Activated CD8-positive, alpha-beta memory T cell treated with anti-CD3 and anti-CD28 coated beads for 24 hours (primary cell): ENCODE measurements around the gene MED8.
A peak's percentile ranks its signal among the peaks of the same experiment; 100 is the strongest.

Experiments
- DNase-seq: peaks from one replicate; pipeline ENCODE4 v3.0.0-alpha.2; 2020

Gene MED8

GRCh38 chr1:43389326-43390313 is at the start of gene MED8, which contains the start of gene SZT2:
MED8 (minus strand) TSS chr1:43389800; CDS start chr1:43389764, 36 bp downstream.
SZT2 (plus strand) TSS chr1:43389899; CDS start chr1:43389969, 70 bp downstream.
- DNase-seq = peak; percentile 97

- DNase-seq = no peak
These were observed 49.5 kb upstream of the MED8 start for GRCh38 chr1:43438953-43439581.

DNA sequence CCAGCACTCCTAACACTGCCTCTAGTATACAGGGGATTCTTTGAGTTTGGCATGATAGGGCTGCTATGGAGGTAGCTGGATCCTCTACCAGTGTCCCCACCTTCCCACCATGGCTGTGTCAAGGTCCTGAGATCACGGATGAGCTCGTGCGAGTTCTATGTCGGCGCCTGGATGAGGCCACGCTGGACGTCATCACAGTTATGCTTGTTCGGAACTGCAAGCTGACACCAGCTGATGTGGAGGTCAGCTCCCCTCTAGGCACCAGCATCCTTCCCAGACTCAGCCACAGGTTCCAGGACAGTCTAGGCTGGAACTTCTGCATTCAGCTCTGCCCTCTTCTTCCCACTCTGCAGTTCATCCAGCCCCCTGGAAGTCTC is 49.0 kb upstream of the MED8 start:
- no peak for DNase-seq

DNA sequence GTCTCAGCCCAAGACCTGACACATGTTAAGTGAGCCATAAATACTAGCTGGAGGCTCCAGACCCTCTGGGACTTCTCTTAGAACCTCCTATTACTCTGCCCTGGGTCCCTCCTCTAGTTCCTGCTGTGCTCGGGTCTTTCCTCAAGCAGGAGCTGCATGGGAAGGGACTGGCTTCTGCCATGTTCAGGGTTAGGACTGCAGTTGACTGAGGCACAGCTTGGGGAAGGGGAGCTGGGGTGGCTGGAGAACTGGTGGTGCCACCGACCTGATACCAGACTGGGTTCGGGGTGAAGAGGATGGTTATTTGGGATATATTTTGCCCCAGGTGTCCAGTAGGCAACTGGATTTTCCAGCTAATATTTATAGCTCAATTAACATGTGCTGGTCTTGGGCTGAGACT is 48.4 kb upstream of the MED8 start:
- no peak for DNase-seq

DNA sequence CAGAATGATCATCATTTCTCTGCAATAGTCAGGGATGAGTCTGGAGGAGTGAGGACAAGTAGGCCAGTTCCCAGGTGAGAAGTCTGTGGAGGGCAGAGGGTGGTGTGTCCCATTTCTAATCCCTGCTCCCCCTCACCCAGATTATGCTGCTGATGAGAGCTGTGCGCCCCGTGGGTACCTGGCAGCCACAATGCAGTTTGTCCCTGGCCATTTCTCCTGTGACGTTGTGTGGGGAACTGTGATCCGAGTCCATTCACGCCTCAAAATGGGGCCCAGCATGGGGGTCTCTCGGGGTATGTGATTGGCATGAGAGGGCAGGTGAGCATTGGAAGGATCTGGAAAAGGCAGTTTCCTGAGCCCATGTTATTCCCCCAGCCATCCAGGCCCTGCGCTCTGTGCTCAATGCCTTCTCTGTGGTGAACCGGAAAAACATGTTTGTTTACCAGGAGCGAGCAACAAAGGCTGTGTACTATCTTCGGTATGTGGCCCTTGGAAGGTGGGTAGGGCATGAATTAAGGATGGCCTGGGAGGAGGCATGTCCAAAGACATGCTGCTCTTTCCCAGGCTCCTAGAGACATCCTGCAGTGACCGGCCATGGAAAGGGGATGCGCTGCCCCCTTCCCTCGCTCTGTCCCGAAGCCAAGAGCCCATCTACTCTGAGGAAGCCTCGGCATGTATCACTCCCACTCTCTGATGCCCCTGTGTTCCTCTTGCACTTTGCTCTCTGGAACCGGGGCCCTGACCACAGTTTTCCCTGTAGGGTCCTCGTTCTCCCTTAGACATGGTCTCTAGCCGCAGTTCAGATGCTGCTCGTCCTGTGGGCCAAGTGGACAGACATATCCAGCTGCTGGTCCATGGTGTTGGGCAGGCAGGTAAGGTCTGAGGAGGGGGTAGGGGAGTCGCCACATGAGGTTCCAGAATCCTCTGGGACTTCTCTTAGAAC is 47.7 kb upstream of the MED8 start:
- no peak for DNase-seq

- no peak for DNase-seq
These were observed 46.8 kb upstream of the MED8 start for GRCh38 chr1:43436371-43436770.

DNA sequence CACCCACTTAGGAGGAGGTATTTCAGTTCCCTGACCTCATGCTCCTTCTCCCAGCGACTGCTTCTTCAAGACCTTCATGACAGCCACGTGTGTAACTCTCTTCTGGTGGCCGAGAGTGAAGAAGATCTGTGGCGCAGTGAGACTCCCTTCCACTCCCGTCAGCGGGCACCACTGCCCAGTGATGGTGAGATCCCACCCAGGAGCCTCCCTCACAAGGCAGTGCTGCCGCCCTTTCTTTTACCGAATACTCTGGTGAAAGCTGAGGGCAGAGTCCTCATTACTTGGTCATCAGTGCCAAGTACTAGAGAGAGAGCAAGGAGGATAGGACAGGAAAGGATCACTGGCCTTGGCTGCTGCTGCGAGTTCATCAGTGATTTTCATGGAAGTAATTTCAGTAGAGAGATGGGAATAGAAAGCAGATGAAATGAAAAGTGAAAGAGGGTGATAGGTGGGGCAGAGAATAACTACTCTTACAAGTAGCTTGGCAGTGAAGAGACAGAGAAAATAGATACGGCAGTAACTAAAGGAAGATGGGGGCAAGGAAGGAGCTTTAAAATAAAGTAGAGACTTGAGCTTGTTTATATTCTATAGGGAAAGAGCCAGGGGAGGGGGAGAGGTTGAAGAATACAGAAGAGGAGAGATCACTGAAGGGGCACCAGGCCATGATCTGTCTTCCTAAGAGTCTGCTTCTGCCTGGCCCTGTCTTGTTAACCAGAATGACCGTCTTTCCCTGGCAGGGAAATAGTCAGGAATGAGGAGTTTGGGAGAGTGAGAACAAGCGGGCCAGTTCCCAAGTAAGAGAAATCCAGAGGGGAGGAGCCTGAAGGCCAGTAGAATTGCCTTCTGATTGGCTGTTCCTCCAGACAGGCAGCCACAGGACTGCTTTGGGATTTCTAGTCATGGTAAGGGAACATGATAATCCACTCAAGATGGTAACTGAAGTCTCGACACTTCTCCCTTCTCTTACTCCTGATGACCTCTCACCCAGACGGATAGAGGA is 45.8 kb upstream of the MED8 start:
- DNase-seq = no peak

- DNase-seq = no peak
These were observed 44.7 kb upstream of the MED8 start for GRCh38 chr1:43434256-43434655.

DNA sequence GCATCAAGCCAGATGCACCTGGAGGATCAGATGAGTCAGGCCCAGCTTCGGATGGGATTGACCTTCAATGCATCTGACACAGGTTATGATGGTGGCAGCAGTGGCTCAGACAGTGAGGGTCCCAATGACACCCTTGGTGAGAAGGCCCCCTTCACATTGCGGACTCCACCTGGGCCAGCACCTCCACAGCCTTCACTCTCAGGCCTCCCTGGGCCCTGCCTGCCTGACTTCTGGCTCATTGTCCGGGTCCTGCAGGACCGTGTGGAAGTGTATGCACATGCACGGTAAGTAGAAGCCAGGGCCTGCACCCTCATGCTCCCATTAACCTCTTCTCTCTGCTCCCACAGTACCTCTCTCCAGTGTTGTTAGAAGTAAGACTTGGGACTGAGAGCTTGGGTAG is 43.3 kb upstream of the MED8 start:
- no peak for DNase-seq

- DNase-seq = no peak
These were observed 42.7 kb upstream of the MED8 start for GRCh38 chr1:43432171-43432860.

GRCh38 chr1:43431676-43432075 is 42.1 kb upstream of the MED8 start:
- DNase-seq = no peak

DNA sequence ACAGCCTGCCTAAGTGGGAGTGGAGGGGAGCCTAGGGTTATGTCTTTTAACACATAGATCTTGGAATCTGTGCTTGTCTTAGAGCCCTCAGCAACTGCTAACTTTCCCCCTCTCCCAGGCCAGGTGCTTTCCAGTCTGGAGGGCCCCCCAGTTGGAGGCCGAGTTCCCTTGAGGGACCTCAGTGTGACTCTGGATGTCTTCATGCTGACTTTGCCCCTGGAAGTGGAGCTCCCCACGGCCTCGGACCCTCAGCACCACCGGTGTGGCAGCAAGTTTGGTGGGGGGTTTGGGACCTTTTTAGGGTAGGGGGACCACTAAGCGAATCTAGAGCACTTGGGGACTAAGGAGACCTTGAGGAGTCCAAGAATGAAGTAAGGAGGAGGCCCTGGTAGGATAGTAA is 41.2 kb upstream of the MED8 start:
- DNase-seq = no peak

GRCh38 chr1:43427941-43428340 is 38.3 kb upstream of the MED8 start:
- DNase-seq = no peak

DNA sequence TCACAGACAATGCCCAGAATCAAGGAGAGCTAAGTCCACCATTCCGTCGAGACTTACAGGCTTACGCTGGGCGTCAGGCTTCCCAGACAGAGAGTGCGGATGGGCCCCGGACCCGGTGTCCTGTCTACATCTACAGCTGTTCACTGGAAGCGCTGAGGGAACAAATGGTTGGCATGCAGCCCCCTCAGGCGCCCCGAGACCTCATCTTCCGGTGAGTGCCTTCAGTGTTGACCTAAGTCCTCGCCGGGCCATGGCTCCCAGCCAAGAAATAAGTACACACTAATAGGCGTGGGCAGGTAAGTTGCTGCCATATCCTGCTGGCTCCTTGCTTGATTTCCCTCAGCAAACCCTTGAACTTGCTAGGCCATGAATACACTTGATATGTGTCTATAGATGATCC is 37.9 kb upstream of the MED8 start:
- DNase-seq = no peak

DNA sequence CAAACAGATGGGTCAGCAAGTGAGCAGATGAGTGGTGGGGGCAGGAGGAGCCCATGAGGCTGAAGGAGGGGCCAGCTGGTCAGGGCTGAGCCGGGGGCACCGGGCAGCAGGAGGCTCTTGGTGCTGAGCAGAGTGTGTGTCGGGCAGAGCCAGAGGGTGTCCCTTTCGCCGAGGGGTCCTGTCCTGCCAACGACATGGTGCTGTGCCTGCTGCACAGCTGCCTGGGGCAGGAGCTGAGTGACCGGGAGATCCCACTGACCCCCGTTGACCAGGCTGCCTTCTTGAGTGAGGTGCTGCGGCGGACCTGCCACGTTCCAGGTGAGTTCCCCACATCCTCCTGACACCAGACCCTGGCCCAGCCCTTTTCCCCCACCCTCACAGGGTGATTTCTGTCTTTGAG is 36.6 kb upstream of the MED8 start:
- no peak for DNase-seq

DNA sequence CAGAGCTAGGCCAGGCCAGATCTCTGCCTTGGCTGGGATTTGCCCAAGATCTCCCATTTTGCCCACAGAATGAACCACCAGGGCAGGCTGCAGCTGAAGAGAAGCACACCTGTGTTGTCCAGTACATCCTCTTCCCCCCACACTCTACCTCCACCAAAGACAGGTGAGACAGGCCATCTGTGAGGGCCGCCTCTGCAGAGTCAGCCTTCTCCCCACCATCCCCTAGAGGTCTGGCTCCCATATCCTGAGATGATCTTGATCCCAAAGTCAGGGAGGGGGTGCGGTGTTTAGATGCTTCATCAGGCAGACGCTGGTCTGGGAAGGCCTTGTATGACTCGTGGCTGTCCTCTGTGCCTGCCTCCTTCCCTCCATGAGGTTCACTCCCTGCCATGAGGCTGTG is 35.4 kb upstream of the MED8 start:
- no peak for DNase-seq

DNA sequence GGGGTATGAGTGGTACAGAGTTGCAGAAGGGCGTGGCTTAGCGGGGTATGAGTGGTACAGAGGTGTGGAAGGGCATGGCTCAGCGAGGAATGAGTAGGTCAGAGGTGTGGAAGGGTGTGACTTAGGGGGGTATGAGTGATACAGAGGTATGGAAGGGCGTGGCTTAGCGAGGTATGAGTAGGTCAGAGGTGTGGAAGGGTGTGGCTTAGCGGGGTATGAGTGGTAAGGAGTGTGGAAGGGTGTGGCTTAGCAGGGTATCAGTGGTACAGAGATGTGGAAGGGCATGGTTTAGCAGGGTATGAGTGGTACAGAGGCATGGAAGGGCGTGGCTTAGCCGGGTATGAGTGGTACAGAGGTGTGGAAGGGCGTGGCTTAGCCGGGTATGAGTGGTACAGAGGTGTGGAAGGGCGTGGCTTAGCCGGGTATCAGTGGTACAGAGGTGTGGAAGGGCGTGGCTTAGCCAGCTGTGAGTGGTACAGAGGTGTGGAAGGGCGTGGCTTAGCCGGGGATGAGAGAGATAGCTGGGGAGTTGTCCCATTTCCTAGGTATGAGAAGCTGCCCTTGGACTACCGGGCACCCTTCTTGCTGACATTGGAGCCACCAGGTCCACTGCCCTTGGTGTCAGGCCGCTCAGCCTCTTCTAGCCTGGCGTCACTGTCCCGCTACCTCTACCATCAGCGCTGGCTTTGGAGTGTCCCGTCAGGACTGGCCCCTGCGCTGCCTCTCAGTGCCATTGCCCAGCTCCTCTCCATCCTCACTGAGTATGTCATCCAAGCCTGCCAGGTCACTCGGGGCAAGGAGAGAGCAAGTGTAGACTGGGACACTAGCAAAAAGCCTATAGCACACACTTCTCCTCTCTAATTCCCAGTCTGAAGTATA is 34.3 kb upstream of the MED8 start:
- DNase-seq = no peak

- no peak for DNase-seq
These were observed 33.5 kb upstream of the MED8 start for GRCh38 chr1:43422995-43423671.

DNA sequence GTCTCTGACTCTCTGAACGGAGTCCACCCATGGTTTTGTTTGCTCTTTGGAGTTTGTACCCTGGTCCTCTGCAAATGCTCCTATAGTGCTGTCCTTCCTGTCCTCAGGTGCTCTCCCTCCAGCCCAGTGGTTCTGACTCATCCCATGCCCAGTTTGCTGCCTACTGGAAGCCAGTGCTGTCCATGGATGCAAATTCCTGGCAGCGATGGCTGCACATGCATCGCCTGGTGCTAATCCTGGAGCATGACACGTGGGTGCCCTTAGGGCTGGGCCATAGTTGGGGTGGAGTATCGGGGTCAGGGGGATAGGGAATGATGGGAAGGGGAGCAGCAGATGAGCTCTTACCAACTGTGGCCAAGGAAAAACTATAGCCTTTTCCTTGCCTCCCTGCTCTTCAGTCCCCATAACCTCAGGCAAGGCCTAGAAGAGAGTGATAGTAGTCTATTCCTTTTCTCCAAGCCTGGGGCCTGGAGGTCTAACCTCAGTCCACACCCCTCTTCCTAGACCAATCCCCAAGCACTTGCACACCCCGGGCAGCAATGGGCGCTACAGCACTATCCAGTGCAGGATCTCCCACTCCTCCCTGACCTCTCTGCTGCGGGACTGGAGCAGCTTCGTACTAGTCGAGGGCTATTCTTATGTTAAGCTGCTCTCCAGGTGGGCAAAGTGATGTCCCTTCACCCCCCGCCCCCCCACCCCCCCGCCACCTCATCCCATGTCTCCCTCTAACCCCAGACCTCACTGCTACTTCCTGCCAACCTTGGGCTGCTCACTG is 32.6 kb upstream of the MED8 start:
- DNase-seq = no peak
